HG03354 (cell line): Measurements from ENCODE around the gene GLYATL2.

ENCODE experiments used
- ATAC-seq: cut with Tn5 transposase; IDR thresholded peaks from one replicate; pipeline ENCODE4 v1.9.1; 2021; ENCODE audit warnings: mild to moderate bottlenecking; ENCODE audit not compliant: unreplicated experiment, poor library complexity, severe bottlenecking

Gene GLYATL2

GRCh38 chr11:58844361-58845005 lies at the start of gene GLYATL2:
GLYATL2 (minus strand) TSS chr11:58844704; CDS start chr11:58839612, 5,092 bp downstream.
- ATAC-seq: no peak

DNA sequence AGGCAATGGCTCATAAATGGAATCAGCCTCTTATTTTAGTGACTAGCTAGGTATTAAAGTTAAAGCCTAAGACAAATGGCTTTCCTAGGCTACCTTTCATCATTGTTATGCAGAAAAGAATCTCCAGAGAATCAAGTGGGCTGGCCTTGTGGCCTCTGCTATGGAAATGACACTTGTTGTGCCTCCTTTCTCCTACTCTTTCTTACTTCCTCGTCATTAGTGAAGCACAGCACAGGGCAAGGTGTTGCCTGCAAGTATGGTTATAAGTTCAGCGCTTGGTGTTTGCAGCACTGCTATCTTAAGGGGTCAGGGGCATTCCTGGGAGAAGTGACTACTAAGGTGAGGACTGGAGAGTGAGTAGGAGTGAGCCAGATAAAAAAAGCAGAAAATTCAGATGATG lies 49.4 kb upstream of the GLYATL2 start:
- no peak for ATAC-seq

GRCh38 chr11:58888579-58888978 lies 44.1 kb upstream of the GLYATL2 start:
- no peak for ATAC-seq

DNA sequence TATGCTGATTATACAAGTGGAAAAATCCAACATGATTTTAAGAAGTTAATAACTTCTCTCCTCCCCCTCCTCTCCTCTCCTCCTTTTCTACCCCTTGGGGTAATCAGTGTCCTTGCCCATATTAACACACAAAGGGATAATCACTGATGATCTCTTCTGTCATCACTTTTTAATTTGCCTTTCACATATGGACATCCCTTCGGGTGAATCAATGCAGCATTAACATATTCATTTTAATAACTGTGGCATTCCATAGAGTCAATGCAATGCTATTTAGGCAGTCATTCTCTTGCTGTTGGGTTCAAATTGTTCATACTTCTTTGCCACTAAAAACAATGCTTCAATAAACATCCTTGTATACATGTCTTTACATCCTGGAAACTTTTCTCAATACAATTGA lies 42.9 kb upstream of the GLYATL2 start:
- no peak for ATAC-seq

DNA sequence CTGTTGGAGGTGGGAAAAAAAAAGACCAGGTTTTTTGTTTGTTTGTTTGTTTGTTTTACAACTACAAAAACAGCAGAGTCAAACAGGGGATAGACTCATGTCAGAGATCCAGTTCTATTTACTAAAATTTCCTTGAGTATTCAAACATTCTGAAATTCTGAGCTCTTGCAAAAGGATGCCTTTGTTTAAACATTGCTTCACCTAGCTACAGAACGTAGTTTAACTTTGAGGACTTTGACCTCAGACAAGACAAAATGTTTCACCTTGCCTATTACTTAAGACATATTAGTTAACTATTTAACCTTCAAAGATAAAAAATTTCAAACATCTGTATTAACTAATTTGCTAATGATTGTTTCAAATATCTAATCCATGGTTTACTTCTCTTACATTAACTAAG lies 36.1 kb upstream of the GLYATL2 start:
- no peak for ATAC-seq

- no peak for ATAC-seq
Measured at GRCh38 chr11:58880166-58880565, 35.7 kb upstream of the GLYATL2 start.

DNA sequence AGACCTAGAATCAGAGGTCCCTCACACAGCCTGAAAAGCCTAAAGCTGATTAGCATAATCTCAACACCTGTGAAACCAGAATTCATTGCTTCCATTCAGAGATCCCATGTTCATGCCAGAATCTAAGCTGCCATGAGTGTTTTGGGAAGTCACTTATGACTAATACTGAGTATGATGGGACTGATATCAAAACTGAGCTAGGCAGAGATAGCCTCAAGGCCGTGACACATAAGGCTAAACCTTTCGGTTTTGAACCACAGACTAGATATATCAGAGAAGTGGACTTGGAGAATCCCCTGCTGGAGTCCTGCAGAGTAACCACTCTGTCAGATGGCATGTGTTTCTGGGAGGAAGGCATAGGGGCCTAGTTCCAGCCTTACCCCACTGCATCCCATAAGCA lies 23.1 kb upstream of the GLYATL2 start:
- ATAC-seq: no peak

- no peak for ATAC-seq
Measured at GRCh38 chr11:58866788-58867187, 22.3 kb upstream of the GLYATL2 start.

DNA sequence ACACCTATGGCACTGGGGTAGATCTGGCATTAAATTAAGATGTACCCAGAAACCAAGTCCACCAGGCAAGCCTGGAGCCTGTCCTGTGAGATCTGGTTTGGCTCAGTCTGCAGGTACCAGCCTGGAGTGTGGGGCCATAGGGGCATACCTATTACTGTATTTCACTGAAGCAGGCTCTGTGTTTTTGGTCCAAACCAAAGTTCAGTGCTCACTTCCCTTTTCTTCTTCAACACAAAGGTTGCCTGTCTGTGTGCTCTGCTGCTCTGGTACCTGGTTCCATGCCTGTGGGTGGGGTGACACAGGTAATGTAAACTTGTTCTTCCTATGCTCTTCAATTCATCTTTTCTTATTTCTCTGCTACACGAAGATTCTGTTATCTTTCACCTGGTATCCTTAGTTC lies 19.8 kb upstream of the GLYATL2 start:
- no peak for ATAC-seq

- no peak for ATAC-seq
Measured at GRCh38 chr11:58863697-58864096, 19.2 kb upstream of the GLYATL2 start.

DNA sequence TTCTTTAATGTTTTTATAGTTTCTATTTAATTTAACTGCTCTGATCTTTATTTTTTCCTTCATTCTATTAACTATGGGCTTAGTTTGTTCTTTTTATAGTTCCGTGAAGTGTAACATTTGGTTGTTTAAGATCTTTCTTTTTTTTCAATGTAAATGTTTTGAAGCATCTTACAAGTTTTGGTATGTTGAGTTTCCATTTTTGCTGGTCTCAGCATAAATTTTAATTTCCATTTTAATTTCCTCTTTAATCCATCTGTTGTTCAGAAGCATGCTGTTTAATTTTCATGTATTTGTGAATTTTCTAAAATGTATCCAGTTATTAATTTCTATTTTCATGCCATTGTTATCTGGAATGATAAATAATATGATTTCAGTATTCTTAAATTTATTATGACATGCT lies 17.0 kb upstream of the GLYATL2 start:
- no peak for ATAC-seq

GRCh38 chr11:58856806-58857205 lies 12.3 kb upstream of the GLYATL2 start:
- no peak for ATAC-seq

DNA sequence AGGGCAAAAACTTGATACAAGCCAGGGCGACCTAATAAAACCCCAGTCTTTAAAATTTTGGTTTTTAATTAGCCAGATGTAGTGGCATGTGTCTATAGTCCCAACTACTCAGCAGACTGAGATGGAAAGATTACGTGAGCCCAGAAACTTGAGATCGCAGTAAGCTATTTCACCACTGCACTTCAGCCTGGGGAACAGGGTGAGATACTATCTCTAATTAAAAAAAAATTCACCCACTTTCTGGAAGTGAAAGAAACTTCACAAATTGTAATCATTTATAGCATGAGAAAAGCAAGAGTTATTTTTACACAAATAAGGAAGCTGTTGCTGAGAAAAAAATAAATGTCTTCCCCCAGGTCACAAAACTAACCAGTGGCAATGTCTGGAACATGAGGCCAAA lies 882 bp upstream of the GLYATL2 start:
- no peak for ATAC-seq

DNA sequence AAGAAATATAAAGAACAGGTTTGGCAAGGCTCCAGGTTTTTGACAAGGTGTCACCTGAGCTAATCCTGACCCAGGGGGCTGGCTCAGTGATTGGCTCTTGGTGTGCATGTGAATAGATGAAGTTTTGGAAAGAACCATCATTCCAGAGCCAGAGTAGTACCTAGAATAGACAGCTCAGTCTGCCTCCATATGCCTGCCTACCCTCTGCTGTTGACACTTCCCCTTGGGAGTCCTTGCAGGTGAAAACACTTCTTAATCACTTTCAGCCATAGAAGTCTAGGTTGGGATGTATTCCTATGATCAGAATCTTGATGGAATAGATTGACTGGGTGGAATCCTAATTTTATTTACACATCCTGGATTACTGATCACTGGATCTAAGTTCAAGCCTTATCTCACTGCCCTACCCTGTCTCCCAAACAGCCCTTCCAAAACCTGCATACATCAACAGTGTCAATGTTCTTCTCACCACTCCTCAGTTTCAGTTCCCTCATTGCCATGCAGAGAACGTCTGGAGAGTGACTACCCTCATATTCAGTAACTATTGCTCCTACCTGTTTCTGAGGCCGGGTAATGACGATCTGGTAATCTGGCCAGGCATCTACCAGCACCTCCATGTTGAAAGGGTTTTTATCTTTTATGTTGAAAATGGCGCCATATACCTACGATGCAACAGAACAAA lies 6.7 kb downstream of the GLYATL2 start:
- no peak for ATAC-seq

DNA sequence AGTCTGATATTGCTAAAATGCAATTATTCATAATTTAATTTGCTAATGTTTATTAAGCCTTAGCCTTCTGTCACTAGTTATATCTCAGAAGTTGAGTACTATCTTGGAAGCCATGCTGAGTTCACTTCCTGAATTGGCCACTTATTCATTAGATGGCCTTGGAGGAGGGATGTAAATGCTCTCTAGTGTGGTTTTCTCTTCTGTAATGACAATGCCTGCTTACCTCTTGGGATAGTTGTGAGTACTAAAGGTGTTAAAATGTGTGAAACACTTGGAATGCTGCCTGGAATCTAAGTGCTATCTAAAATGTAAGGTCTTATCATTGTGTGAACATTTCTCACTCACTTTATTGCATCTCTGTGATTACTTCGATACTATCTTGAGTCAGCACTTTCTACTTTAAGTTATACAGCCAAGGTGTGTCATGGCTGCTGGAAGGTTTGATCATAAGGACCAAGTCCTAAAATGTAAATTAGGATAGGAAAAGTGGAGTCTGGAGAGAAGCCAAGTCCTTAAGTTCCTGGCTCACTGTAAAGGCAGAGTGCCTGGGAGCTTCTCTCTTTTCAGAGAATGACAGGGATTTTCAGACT lies 12.4 kb downstream of the GLYATL2 start:
- no peak for ATAC-seq

DNA sequence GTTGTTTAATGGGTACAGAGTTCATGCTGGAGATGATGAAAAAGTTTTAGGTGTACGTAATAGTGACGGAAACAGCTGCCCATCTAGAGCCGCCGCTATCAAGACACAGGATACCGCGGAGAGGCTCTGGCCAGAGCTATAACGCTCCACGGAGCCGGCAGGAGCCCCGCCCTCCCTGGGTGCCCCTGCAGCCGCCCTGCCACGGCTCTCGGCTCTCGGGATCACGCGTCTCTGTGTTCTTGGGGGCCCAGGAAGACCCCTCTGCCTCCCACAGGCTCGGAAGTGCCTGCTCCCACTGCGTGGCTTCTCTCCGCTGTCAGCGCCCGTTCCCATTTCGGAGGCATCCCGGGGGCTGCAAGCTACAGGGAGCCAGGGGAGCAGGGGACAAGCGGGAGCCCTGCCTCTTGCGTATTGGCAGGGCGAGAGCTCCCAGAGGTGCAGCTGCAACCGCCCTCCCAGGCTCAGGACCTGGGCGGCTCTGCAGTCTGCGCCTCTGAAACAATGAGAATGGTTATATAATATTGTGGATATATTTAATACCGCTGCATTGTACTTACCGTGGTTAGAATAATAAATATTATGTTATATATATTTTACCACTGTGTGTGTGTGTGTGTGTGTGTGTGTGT lies 13.7 kb downstream of the GLYATL2 start:
- ATAC-seq: peak; percentile 62

DNA sequence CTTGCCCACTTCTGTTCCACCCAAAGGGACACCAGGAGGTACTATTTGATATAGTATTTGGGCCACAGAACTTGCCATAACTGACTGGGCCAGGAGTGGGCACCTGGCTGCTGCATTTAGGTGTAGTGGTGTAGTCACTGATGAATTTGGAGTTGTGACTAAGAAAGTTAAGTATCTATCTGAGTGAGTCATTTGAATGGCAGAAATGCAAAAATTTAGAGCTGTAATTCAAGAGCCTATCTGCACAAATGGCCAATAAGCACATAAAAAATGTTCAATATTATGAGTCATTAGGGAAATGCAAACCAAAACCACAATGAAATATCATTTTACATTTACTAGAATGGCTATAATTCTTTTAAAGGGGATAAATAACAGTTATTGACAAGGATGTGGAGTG lies 14.7 kb downstream of the GLYATL2 start:
- ATAC-seq: no peak

- no peak for ATAC-seq
Measured at GRCh38 chr11:58813693-58814092, 30.8 kb downstream of the GLYATL2 start.

GRCh38 chr11:58811499-58811898 lies 33.0 kb downstream of the GLYATL2 start:
- no peak for ATAC-seq

- ATAC-seq: no peak
Measured at GRCh38 chr11:58807343-58807742, 37.2 kb downstream of the GLYATL2 start.

DNA sequence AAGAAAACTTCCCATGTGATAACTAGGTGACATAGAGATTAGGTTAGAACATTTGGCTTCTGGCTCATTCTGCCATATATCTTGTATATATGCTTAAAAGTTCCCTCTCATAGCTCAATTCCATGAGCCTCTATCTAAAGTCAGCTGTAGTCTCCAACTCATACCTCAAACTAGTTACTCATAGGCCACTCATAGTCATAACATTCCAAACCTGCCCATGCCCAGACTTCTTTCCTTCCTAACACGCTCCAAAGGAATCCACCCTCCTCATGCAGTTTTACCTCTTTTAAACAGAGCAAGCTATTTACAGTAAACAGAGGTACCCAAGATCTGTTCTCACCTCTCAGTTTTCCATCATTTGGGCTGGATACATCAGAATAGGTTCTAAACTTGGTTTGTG lies 39.4 kb downstream of the GLYATL2 start:
- no peak for ATAC-seq
